HG03045 (cell line): ENCODE data around the gene SLC16A7.

Source experiments
- ATAC-seq: cut with Tn5 transposase; IDR thresholded peaks from one replicate; pipeline ENCODE4 v1.9.1; 2021; ENCODE audit warnings: mild to moderate bottlenecking, moderate library complexity; ENCODE audit not compliant: unreplicated experiment

The SLC16A7 gene

DNA sequence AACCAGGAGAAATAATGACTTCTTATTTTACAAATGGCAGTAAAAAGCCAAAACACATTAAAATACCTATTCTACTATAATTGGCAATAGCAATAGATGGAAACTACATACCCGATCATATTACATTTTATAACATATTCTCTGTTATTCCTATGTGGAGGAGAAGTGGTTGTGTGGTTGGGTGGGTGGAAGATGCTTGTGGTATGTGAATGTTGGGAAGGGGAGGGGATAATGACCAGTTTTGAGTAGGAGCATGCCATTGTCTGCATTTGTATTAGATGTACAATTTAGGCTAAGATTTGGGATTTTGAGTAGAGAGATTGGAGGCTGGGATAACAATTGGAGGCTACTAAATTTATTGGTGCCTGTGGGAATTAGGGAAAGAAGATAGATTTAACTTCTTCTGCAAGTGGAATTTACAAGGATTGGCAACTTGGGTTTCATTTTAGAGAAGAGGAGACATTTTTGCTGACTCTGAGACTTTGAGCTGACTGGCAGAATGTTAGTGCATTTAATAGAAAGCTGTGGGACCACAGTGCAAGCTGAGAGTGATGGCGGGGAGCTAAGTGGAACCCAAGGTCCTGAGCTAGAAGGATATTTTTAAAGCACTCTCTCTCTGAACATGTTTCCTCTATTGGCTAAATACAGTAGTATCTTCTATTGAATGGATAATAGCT lies 65.2 kb downstream of the SLC16A7 start:
- no peak for ATAC-seq

DNA sequence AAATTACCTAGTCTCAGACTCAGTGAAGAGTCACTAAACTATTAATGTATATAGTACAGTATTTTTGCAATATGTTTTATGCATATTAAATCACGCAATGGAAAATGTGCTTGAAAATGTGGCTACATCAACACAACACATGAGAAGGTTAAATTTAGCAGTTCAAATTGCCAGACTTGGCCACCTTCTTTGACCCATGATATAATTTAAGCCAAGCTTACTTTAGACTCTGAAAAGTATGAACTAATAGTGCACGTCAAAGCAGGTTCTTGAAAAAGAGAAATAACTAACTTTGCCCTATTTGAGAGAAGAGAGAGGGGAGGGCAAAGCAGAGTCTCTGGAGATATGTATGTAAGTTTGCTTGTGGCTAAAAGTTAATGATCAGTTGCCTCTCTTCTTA lies 68.7 kb downstream of the SLC16A7 start:
- ATAC-seq, result no peak

DNA sequence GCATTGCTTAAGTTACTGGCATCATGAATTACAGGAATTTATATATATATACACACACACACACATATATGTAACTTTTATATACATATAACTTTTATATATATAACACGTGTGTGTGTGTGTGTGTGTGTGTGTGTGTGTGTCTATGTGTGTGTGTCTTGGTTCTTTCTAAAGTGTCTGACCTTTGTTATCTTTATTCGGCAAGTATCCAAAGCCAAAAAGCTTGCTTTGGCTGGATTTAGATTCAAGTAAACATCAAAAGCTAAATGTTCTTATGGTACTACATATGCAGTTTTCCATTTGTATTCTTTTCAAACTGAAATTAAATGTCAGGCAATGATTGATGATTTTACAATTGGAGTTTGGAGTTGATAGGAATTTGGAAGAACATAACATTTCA lies 69.9 kb downstream of the SLC16A7 start:
- ATAC-seq, result no peak

DNA sequence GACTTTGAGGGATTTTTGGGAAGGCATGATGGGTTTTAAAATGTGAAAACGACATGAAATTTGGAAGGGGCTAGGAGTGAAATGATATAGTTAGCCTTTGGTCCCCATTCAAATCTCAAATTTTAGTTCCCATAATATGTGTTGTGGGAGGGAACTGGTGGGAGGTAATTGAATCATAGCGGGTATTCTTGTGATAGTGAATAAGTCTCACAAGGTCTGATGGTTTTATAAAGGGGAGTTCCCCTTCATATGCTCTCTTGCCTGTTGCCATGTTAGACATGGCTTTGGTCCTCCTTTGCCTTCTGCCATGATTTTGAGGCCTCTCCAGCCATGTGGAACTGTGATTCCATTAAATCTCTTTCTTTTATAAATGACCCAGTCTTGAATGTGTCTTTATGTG lies 72.8 kb downstream of the SLC16A7 start:
- no peak for ATAC-seq

DNA sequence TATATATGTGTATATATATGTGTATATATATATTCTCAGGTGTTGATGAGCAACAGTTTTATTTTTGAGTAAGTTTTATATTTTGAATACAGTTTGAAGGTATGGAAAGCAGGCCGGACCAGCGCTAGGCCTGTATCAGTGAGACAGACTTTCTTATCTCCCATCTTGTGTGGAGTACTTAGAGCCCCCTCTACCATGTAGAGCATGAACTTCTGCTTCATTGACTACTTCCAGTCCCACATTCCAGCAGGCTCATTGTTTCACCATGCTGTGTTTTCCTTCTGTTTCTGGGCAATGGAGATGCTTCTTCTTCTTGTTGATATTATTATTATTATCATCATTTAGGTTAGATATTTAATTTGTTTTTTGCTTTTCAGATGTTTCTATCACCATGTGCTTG lies 76.4 kb downstream of the SLC16A7 start:
- no peak for ATAC-seq

DNA sequence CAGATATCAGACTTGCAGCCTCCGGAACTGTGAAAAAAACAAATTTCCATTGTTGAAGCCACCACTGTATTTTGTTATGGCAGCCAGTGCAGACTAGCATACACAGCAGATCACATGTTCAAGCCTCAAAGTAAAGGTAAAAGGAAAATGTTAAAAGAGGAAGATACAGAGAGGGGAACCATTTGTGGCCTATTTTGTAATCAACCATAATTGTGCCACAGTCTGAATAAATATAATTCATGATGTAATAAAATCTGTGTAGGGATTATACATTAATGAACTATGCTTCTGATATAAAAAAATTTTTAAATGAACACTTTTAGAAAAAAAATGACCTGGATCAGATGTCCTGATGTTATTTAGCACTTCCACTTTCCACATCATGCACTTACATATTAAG lies 79.6 kb downstream of the SLC16A7 start:
- no peak for ATAC-seq

DNA sequence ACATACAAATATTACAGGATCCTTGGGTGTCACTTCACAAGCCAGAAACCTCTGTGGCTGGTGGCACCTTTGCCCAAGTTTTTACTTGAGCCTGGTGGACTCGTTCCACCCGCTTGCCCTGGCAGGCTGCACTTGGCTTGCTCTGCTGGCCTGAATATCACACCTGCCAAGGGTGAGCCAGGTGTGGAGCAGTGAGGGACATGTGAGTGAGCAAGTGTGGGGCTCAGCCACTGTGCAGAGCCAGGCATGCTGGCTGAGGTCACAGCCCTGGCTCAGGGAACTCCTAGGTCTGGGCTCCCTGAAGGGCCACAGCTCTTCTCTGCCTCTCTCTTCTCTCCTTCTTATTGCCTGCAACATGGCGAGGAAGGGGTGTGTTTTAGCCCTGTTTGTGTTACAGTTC lies 82.0 kb downstream of the SLC16A7 start:
- ATAC-seq, result no peak

DNA sequence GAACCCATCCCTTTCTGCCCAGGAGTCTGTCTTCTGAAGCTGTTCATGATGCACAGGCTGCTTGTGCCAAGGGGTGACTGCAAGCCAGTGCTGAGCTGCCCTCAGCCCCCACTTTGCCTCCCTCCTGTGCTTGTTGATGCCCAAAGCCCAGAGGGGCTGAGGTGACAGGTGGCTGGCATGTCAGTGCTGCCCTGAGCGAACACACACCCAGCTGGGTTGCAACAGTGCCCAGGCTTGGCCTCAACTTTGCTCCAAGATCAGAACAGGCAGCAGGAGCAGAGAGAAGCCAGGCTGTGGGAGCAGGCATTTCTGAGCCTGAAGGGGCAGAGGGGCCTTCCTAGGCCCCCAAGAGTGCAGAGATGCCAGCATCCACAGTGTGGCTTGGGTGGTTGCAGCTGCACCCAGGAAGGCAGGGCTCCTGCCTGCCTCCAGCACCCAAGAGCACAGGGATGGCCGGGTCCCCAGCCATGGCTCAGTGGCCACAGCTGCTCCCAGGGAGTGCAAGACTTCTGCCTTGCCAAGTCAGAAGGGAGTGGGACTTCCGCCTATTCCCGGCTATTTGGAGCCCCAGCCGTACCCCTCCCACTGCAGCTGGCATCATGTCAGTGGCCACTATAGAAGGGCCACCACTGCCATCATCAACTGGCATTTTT lies 83.1 kb downstream of the SLC16A7 start:
- ATAC-seq, result no peak

DNA sequence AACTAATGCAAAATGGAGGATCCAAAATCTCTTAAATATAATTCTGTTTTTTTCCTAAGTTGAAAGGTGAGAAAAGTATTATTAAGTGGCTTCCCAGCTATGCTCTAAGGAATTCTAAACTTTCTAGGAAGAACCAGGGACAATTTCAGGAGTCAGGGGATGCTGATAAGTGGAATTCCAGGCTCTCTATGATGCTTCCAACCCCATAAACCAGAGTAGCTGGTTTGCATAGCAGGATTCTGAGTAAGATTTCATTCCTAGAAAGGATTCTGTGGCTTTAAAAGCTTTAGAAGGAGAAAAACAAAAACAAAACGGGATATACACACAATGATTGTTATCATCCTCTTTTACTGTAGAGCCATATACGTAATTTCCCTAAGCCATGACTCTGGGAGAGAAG lies 93.9 kb downstream of the SLC16A7 start:
- ATAC-seq, result no peak

DNA sequence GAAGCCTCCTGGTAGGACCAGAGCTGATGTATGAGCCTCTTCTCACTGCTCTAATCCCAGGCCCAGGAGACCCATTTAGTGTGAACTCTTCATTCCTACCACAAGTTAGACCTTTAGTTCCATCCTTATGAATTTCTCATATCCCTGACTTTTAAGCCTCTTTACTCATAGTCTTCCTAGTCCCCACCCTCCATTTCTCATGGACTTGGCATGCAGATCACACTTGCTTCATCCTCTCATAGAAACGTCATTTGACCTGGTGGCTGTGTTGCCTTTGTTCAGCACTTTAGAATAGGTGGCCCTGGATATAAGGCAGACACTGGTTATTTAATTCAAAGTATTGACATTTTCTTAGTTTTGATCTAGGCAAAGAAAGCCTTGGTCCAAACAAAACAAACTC lies 99.5 kb downstream of the SLC16A7 start:
- no peak for ATAC-seq

DNA sequence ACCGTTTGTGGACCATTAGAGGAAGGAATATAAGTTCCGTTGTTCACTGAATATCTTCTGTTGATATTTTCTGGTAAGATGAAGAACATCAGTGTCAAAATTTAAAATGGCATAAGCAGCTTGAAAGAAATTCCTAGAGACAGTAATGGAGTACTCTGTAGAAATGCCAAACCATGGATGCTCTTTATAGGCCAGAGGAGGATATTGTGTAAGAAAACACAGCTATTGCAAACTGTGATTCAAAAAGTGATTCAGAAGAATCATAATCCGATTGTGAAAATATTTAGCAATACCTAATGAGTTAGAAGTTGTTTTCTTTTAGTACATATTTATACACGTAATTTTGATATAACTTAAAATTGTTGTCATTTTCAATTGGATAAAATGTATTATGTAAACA lies 102.8 kb downstream of the SLC16A7 start:
- ATAC-seq, result no peak

DNA sequence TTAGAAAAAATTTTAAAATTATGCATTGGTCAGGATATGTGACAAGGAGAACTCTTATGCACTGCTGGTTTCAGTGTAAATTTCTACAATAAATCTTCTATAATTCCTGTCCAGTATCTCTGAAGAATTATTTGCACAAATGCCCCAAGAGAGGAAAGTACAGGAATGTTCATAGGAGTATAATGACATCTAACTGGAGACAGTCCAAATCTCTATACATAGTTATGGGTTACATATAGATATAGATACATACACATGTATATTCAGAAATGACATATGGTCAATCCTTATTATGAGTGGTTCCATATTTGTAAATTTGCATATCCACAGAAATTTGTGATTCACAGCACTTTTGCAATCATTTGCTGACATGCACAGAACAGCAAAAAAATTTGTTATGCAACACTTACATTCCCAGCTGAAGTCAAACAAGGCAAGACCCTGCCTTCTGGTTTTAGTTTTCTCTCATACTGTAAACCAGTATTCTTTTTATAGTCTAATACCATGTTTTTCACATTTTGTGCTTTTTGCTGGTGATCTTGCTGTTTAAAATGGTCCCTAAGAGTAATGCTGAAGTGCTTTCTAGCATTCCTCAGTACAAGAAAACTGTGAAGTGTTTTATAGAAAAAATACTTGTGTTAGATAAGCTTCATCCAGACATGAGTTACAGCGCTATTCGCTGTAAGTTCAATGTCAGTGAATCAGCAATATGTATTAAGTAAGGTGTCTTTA lies 103.8 kb downstream of the SLC16A7 start:
- no peak for ATAC-seq

DNA sequence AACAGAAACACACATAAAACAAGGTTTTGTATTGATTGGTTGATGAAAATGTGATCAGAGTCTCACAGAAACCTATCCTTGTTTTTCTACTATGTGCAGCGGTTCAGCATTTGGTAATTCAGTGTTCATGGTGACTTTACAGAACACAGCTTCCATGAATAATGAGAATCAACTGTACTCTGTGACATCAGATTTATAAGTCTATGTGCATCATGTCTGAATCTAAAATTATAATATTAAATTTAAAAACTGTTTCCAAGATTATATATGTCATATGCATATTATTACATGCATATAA lies 104.3 kb downstream of the SLC16A7 start:
- ATAC-seq, result no peak

DNA sequence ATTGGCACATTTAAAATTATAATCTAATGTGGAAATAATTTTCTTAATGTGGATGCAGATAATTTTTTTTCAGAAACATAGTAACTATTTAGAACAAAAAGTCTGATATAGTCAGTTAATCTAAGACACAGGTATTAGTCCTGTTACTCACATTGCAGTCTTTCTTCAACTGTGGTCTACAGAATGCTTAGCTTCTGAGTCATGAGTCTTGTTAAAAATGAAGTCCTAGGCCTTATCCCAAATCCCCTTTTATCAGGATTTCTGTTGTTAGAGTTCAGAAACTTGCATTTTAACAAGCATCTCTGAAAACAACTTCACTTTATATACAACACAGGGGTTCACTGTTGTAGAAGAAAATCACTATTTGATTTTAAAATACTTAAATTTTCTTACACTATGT lies 112.2 kb downstream of the SLC16A7 start:
- ATAC-seq, result no peak

DNA sequence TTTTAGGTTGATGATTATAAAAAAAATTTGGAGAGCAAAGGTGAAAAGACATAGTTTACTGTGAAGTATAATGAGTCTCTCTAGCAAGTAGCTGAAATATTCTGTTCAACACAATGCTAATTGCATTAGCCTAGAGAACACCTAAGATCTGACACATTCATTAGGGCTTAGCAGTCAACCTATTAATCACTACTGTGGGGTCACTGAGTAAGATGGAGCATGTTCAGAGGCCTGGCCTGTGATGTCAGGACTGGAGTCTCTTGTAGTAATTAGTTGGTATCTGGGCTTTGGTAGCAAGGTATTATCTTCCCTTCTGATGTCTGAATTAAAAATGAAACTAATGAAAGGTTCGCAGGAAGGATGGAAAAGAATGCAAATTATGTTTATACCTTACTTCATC lies 112.7 kb downstream of the SLC16A7 start:
- ATAC-seq, result no peak

DNA sequence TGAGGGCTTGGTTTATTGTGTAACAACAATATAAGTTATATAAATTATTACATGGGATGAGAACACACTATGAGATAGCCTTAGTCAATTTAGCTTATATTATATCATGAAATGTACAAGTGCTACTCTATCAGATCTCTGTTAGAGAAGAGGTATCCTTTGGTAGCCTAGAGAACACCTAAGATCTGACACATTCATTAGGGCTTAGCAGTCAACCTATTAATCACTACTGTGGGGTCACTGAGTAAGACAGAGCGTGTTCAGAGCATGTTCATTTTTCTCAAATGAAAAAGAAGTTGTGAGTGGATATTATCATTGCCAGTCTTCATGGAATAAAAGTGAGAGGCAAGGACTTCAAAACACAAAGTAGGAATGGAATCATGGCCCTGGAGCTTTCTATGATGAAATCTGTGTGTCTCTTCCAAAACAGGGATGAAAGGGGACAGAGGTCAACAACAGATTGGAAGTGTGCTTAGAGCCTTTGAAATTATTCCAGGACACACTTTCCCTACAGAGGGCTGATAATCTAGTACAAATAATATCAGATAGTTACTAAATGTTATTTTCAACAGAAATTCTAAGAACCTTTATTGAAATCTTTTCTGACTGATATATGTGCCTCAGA lies 114.3 kb downstream of the SLC16A7 start:
- ATAC-seq, result no peak

DNA sequence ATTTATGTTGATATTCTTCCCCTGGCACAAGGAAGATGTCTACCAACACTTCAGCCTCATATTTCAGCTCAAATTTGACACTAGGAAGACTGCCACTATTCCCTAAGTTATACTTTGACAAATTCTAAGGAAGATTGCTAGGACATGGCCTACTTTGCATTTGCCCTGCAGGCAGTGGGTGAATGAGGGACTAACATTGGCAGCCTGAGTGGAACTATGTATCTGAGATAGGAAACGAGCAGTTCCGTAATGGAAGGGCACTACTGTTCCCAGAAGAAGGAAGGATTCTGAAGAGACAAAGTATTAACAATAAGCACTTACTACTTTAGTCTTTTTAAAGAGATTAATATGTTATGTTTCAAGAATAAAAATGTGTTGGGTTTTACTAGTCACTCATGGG lies 115.1 kb downstream of the SLC16A7 start:
- ATAC-seq, result no peak

DNA sequence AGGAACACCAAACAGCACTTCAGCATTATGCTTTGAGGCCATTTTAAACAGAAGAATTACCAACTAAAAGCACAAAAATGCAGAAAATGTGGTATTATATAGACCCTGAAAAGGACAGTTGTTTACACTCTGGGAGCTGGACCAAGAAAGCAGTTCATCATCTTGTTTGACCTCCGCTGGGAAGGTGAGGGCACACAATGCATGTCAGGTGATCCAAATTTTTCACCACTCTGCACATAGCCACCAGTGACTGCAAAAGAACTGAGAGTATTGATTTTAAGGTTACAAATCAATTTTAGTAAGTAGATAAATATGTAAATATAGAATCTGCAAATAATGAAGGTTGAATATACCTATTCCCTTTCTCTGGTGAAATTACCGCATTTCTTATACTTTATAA lies 119.6 kb downstream of the SLC16A7 start:
- no peak for ATAC-seq

DNA sequence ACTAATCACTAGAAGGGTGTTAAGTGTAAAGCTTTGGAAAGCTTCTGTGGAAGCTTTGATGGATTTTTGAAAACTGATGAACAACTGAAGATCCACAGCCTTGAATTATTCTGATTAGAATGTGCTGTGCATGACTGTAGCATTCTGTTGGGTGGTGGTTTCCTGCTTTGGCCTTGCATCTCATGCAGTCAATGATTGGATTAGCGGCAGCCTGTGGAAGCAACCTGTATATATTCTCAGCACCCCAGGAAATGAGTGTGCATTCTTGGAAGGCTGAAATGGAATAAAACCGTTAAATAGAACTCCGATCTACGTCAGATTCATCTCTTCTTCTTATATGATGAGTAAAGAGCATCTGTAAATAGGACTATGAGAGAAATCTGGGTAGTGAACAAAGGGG lies 120.2 kb downstream of the SLC16A7 start:
- ATAC-seq, result no peak

DNA sequence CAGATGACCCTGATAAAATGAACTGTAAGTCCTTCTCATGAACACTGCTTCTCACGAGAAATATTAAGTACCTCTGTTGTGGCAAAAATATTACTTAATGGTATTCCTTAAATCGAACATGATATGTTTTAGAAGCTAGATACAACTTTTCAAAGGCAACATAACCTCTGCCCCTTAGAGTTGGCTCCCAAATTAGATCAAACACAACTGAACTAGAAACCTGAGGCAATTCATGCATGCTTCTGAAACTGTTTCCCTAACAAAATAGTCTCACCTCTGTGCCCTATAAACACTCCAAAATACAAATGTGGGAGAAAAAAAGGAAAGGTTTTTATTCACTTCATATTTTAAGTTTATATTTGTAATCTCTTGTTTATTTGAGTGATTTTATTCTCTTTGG lies 121.6 kb downstream of the SLC16A7 start:
- no peak for ATAC-seq

DNA sequence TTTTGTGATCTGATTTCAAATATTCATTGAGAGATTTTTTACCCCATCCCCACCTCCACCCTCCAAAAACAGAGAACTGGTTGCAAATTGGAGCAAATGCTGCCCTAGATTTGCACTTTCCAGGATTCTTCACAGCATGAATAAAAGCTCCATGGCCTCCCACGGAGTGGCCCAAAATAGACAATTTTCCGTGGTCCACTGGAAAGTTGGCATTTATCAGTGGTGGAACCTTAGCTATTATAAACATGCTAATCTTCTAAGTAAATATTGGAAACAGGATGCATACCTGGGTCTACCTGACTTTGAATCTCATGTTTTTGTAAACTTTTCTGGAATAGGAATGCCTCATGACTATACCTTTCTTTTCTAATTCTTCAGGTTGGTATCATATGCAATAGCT lies 123.9 kb downstream of the SLC16A7 start:
- no peak for ATAC-seq

DNA sequence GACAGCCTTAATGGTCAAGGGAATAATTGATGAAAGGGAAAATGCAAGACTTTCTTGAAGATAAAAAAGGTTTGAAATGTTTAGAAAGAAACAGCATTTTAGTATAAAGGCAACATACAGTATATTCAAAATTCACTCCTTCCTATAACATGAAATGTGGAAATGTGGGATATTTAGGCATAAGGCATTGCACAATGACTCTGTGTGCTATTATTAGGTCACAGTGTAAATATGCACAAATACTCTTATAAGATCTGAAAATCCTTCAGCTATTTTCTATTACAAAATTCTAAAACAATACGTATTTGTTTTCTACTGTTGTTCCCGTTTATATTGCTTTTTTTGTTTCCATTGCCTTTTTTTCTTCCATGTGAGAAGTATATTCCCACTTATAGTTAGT lies 127.7 kb downstream of the SLC16A7 start:
- ATAC-seq, result no peak
